ENCODE measurements around the gene WHRN.

WHRN gene

DNA sequence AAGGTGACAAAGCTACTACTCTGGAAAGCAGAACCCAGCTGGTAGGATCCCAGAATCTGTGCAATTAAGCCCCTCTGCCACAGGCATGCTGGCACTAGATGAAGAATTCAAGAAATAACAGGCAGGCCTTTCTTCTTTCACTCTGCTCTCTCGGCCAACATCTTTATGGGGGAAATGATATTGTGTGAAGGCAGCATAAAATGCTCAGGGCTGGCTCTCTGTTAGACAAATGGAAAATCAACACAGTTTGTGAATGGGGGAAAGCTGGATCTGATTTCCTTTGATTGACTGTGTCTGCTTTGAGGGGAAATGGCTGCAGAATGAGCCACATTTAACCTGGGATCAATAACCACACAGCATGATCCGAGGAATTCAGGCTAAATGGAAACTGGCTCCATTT lies 88.4 kb downstream of the WHRN start:
- DNase-seq: no peak

DNA sequence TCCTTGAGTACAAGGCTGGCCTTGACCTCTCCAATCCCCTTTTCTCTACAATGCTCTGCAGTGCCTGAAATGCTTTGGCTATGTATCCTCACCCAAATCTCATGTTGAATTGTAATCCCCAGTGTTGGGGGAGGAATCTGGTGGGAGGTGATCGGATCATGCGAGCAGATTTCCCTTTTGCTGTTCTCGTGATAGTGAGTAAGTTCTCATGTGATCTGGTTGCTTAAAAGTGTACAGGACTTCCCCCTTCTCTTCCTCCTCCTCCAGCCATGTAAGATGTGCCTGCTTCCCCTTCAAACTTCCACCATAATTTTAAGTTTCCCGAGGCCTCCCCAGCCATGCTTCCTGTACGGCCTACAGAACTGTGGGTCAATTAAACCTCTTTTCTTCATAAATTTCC lies 89.0 kb downstream of the WHRN start:
- DNase-seq: no peak

GRCh38 chr9:114414346-114414745 lies 90.9 kb downstream of the WHRN start:
- DNase-seq: no peak

- no peak for DNase-seq
Measured at GRCh38 chr9:114413861-114414301, 91.4 kb downstream of the WHRN start.

GRCh38 chr9:114412048-114412683 lies 93.1 kb downstream of the WHRN start:
- no peak for DNase-seq

DNA sequence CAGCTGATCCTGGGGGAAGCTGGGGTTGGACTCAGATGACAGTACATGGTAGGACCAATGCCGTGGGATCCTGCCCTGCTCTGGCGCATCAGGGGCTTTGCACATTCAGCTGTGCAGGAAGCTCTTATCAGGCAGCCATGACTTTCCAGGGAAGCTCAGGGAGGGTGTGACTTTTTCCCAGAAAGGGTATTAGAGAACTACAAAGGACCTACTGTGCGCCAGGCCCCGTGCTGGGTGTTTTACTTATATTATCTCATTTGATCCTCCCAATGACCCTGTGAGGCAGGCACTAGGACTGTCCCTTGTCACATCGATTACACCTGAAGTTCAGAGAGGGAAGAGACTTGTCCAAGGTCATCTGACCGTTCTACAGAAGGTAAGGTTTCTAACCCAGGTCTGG lies 93.8 kb downstream of the WHRN start:
- no peak for DNase-seq

- DNase-seq: no peak
Measured at GRCh38 chr9:114410910-114411309, 94.4 kb downstream of the WHRN start.

DNA sequence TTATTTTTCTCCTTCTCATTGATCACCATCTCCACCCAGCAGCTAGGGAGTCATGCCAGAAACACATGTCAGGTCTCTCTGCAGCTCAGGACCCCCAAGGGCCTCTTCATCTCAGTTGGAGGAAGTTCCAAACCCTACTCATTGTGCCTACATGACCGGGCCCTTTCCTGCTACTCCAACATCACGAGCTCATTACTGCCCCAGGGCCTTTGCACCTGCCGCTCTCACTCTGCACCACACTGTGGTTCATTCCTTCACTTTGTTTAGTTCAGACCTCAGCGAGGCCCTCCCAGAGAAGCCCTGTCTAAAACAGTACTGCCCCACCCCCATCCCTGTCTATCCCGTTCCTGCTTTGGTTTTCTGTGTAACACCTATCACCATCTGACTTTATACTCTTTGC lies 95.4 kb downstream of the WHRN start:
- no peak for DNase-seq

DNA sequence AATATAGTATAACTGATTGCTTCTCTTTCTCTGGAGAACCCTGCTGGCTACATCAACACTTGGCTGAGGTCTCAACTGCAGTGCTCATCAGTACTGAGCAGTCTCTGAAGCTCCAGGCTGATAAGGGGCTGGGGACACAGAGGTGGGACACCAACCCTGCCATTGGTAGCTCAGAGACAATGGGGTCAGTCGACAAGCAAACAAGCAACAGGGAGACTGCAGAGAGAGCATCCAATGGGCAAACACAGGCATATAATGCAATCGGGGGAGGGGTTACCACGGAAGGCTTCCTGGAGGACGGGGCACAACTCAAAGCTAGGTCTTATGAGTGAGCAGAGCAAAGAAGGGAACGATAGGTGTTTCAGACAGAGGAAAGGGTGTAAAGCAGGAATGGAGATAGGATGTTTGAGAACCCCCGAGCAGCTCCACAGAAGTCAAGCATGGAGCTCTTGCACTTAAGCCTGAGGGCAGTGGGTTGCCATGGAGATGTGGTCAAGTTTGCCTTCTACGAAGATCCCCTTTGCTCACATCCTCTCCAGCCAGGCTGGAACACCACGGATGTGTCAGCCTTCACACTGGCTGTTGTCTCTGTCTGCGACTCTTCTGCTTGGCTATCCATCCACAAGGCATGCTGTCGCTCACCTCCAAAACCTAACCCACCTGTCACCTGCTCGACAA lies 96.0 kb downstream of the WHRN start:
- peak; percentile 41 for DNase-seq

- DNase-seq: no peak
Measured at GRCh38 chr9:114408645-114409044, 96.6 kb downstream of the WHRN start.

DNA sequence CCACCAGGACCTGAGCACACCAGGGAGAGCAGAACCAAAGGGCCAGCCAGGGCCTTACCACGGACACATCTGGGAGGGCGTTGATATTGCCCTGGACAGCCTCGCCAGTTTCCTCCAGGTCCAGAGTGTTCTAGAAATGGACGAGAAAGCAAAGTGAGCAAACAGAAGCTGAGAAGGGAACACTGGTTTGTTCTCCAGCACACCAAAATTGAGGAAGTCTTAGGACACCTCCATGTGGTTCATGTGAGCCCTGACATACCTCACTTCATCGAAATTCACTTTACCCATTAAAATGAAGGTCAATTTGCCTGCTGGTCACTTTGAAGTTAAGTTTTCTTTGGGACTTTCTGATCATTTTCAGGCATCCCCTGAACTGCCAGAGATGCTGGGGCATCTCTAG lies 97.4 kb downstream of the WHRN start:
- no peak for DNase-seq

GRCh38 chr9:114406441-114406840 lies 98.8 kb downstream of the WHRN start:
- no peak for DNase-seq

DNA sequence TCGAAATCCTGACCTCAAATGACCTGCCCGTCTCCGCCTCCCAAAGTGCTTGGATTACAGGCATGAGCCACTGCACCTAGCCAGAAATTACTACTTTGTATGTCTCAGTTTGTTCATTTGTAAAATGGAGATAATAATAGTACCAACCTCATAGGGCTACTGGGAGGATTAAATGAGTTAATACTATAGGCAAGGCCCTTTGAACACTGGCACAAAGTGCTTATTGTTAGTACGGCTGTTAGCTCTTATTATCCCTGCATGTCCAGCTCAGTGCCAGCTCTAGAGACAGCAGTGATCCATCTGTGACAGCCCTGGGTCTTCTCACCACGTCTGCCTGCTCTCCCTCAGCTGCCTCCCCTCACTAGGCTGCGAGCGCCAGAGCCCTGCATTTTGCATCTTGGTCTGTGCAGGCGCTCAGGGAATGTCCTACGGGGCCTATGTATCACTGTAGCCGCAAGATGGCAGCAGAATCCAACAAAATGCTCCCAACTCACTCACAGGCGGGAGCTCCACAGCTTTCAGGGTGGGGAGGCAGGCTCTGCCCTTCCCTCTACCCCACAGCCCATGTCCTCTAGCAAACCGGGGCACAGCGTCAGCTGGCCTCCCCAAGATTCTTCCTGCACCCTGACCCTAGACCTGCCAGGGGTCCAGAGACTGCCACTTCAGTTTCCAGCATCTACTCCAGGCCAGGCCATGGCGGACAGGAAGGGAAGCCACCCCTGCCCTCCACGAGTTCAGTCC lies 99.8 kb downstream of the WHRN start:
- DNase-seq: peak; percentile 4

- DNase-seq: no peak
Measured at GRCh38 chr9:114404531-114404930, 100.7 kb downstream of the WHRN start.

GRCh38 chr9:114403153-114403756 lies 102.0 kb downstream of the WHRN start:
- DNase-seq: no peak

GRCh38 chr9:114401344-114401743 lies 103.9 kb downstream of the WHRN start:
- no peak for DNase-seq

- DNase-seq: no peak
Measured at GRCh38 chr9:114400772-114401171, 104.5 kb downstream of the WHRN start.

DNA sequence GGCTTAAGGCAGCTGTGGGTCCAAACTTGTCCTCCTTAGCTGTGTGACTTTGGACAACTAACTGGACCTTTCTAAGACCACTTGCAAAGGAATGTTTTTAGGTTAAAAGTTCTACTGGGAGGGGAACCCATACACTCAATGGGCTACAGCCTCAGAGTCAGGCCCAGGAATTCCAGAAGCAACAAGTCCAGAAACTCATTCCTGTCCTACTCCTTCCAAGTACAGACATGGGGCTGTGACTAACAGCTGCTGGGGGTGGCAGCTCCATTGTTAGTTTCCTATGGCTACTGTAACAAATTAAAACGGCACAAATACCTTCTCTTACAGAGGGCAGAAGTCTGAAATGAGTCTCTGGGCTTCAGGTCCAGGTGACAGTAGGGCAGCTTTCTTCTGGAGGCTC lies 105.1 kb downstream of the WHRN start:
- no peak for DNase-seq

GRCh38 chr9:114399381-114399780 lies 105.9 kb downstream of the WHRN start:
- DNase-seq: peak; percentile 33

- no peak for DNase-seq
Measured at GRCh38 chr9:114397848-114398605, 107.2 kb downstream of the WHRN start.

DNA sequence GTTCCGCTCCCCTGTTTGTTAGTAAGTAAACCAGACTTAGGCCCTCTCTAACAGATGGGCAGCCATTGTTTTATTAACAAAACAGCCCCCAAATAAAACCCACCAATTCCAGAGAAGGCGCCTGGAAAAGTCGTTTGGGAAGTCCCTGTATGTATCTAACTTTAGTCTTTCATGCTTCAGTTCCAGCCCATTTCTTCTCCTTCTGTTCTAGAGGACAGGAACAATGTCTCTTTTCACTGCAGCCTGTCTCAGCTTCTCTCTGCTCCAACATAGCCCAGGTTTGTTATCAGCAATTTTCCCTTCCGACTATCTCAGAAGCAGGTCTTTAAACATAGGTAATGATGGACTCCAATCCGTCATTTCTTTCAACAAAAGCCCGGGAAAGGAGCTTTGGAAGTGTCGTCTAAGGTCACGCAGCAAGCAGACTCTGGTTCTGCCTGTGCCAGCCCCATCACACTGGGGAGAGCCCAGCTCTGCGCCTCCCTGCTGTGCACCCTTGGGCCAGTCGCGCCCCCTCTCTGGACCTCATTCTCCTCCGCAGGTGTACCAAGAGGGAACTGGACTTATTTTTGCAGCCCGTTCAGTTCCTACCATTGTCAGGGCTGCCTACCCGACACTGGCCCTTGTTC lies 107.9 kb downstream of the WHRN start:
- DNase-seq: no peak

- no peak for DNase-seq
Measured at GRCh38 chr9:114396558-114397218, 108.6 kb downstream of the WHRN start.
